ENCODE data around the gene NPTXR. TPM values are rescaled to one million over a fixed set of nuclear protein-coding genes. Genes with fewer than 3 reads are reported as not detected.

The NPTXR gene
- total RNA-seq, 1 donor, result 0.86 TPM

GRCh38 chr22:38792833-38793232, 51.0 kb downstream of the NPTXR start:
- TF ChIP-seq, protein P1, sequence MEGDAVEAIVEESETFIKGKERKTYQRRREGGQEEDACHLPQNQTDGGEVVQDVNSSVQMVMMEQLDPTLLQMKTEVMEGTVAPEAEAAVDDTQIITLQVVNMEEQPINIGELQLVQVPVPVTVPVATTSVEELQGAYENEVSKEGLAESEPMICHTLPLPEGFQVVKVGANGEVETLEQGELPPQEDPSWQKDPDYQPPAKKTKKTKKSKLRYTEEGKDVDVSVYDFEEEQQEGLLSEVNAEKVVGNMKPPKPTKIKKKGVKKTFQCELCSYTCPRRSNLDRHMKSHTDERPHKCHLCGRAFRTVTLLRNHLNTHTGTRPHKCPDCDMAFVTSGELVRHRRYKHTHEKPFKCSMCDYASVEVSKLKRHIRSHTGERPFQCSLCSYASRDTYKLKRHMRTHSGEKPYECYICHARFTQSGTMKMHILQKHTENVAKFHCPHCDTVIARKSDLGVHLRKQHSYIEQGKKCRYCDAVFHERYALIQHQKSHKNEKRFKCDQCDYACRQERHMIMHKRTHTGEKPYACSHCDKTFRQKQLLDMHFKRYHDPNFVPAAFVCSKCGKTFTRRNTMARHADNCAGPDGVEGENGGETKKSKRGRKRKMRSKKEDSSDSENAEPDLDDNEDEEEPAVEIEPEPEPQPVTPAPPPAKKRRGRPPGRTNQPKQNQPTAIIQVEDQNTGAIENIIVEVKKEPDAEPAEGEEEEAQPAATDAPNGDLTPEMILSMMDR (IDR thresholded peaks at IDR 0.05; ENCODE audit: insufficient read depth, low read depth, low read length), result no peak
- DNase-seq (ENCODE audit: low read depth), result no peak
- peak overlapping the region; percentile 91 for H3K4me3 ChIP-seq (ENCODE audit: low read depth, low read length)

DNA sequence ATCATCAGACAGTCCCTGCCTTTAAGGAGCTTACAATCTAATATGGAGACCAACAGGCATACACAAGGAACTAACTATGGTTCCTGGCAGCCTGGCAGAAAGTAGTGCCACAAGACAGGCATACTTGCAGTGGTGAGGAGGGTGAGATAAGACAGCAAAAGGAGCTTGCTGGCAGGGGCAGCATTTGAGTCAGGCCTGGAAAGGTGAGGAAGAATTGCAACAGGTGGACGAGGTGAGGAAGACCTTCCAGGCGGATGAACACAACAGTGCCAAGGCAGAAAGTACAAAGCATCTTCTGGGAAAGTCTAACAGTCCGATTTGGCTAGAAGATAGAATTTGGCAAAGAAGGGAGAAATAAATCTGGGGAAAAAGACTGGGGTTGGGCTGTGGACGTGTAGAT, 54.2 kb downstream of the NPTXR start:
- DNase-seq (ENCODE audit: low read depth), result no peak
- TF ChIP-seq, protein P1 (IDR thresholded peaks at IDR 0.05; ENCODE audit: insufficient read depth, low read depth, low read length), result no peak
- no peak overlapping the region for H3K4me3 ChIP-seq (ENCODE audit: low read depth, low read length)

GRCh38 chr22:38788846-38789245, 55.0 kb downstream of the NPTXR start:
- no peak for DNase-seq (ENCODE audit: low read depth)
- no peak overlapping the region for H3K4me3 ChIP-seq (ENCODE audit: low read depth, low read length)
- TF ChIP-seq, protein P1 (IDR thresholded peaks at IDR 0.05; ENCODE audit: insufficient read depth, low read depth, low read length), result no peak

GRCh38 chr22:38788021-38788816, 55.6 kb downstream of the NPTXR start:
- no peak overlapping the region for H3K4me3 ChIP-seq (ENCODE audit: low read depth, low read length)
- TF ChIP-seq, protein P1 (IDR thresholded peaks at IDR 0.05; ENCODE audit: insufficient read depth, low read depth, low read length), result no peak
- peak; percentile 96 for DNase-seq (ENCODE audit: low read depth)

DNA sequence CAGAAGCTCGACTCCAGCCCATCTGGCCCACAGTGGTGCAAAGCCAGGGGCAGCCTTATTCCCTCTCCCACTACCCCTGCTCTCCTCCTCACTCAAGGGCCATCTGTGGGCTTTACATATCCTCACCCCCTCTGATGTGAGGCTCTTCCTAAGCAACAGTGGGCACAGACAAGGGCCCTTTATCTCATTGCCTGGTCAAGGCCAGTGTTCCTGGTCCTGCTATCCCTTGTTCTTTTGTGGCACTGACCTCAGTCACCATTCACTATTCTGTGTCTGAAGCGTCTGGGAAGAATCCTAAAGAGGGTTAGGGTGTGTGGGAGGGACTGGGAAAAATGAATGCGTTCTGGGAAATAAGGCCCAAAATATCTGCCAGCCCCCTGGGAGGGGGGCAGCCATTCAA, 57.2 kb downstream of the NPTXR start:
- no peak for DNase-seq (ENCODE audit: low read depth)
- TF ChIP-seq, protein P1 (IDR thresholded peaks at IDR 0.05; ENCODE audit: insufficient read depth, low read depth, low read length), result no peak
- H3K4me3 ChIP-seq (ENCODE audit: low read depth, low read length), result no peak overlapping the region

- DNase-seq (ENCODE audit: low read depth), result no peak
- TF ChIP-seq, protein P1 (IDR thresholded peaks at IDR 0.05; ENCODE audit: insufficient read depth, low read depth, low read length), result no peak
- no peak overlapping the region for H3K4me3 ChIP-seq (ENCODE audit: low read depth, low read length)
Measured at GRCh38 chr22:38784856-38785255, 59.0 kb downstream of the NPTXR start.

GRCh38 chr22:38784035-38784434, 59.8 kb downstream of the NPTXR start:
- DNase-seq (ENCODE audit: low read depth), result no peak
- H3K4me3 ChIP-seq (ENCODE audit: low read depth, low read length), result no peak overlapping the region
- TF ChIP-seq, protein P1 (IDR thresholded peaks at IDR 0.05; ENCODE audit: insufficient read depth, low read depth, low read length), result no peak
